Measurements from ENCODE around the gene CEMIP.

The CEMIP gene

GRCh38 chr15:80744415-80744814 lies 34.8 kb upstream of the CEMIP start:
- Histone ChIP-seq H3K27ac (ENCODE audit: low read length) (no peak overlapping the region), H3K36me3 (ENCODE audit: control insufficient read depth in 1 of 2, insufficient read depth in 2 of 2, low read length in 2 of 2) (peaks cover 0 to 2% of the 10 kb centered on the region in 2 donors), H3K27me3 (ENCODE audit: low read depth, low read length) (no peaks in the 10 kb centered on the region), H3K4me3 (ENCODE audit: low read depth in 1 of 2, low read length in 2 of 2) (no peak overlapping the region), H3K4me1 (ENCODE audit: control insufficient read depth in 1 of 2, insufficient read depth in 2 of 2, low read length in 2 of 2) (peaks cover 0 to 4% of the 10 kb centered on the region in 2 donors), H3K9me3 (ENCODE audit: control insufficient read depth in 1 of 2, low read length in 2 of 2) (no peaks in the 10 kb centered on the region)

GRCh38 chr15:80744826-80745225 lies 34.3 kb upstream of the CEMIP start:
- H3K4me1 ChIP-seq (ENCODE audit: control insufficient read depth in 1 of 2, insufficient read depth in 2 of 2, low read length in 2 of 2), result peaks cover 0 to 4% of the 10 kb centered on the region in 2 donors
- H3K27me3 ChIP-seq (ENCODE audit: low read depth, low read length), result no peaks in the 10 kb centered on the region
- no peak overlapping the region for H3K4me3 ChIP-seq (ENCODE audit: low read depth in 1 of 2, low read length in 2 of 2)
- no peak overlapping the region for H3K27ac ChIP-seq (ENCODE audit: low read length)
- H3K9me3 ChIP-seq (ENCODE audit: control insufficient read depth in 1 of 2, low read length in 2 of 2), result no peaks in the 10 kb centered on the region
- H3K36me3 ChIP-seq (ENCODE audit: control insufficient read depth in 1 of 2, insufficient read depth in 2 of 2, low read length in 2 of 2), result peaks cover 0 to 5% of the 10 kb centered on the region in 2 donors

- peaks cover 0 to 4% of the 10 kb centered on the region in 2 donors for H3K4me1 ChIP-seq (ENCODE audit: control insufficient read depth in 1 of 2, insufficient read depth in 2 of 2, low read length in 2 of 2)
- H3K9me3 ChIP-seq (ENCODE audit: control insufficient read depth in 1 of 2, low read length in 2 of 2), result no peaks in the 10 kb centered on the region
- H3K36me3 ChIP-seq (ENCODE audit: control insufficient read depth in 1 of 2, insufficient read depth in 2 of 2, low read length in 2 of 2), result peaks cover 0 to 10% of the 10 kb centered on the region in 2 donors
- H3K27ac ChIP-seq (ENCODE audit: low read length), result no peak overlapping the region
- H3K27me3 ChIP-seq (ENCODE audit: low read depth, low read length), result no peaks in the 10 kb centered on the region
- H3K4me3 ChIP-seq (ENCODE audit: low read depth in 1 of 2, low read length in 2 of 2), result no peak overlapping the region
Measured at GRCh38 chr15:80745888-80746287, 33.3 kb upstream of the CEMIP start.

GRCh38 chr15:80747317-80748053 lies 31.7 kb upstream of the CEMIP start:
- Histone ChIP-seq H3K9me3 (ENCODE audit: control insufficient read depth in 1 of 2, low read length in 2 of 2) (no peaks in the 10 kb centered on the region), H3K4me1 (ENCODE audit: control insufficient read depth in 1 of 2, insufficient read depth in 2 of 2, low read length in 2 of 2) (peaks cover 0 to 4% of the 10 kb centered on the region in 2 donors), H3K27me3 (ENCODE audit: low read depth, low read length) (no peaks in the 10 kb centered on the region), H3K27ac (ENCODE audit: low read length) (no peak overlapping the region), H3K36me3 (ENCODE audit: control insufficient read depth in 1 of 2, insufficient read depth in 2 of 2, low read length in 2 of 2) (peaks cover 0 to 10% of the 10 kb centered on the region in 2 donors), H3K4me3 (ENCODE audit: low read depth in 1 of 2, low read length in 2 of 2) (no peak overlapping the region)

- H3K9me3 ChIP-seq (ENCODE audit: control insufficient read depth in 1 of 2, low read length in 2 of 2), result no peaks in the 10 kb centered on the region
- no peak overlapping the region for H3K27ac ChIP-seq (ENCODE audit: low read length)
- H3K36me3 ChIP-seq (ENCODE audit: control insufficient read depth in 1 of 2, insufficient read depth in 2 of 2, low read length in 2 of 2), result peaks cover 3 to 16% of the 10 kb centered on the region in 2 donors
- no peaks in the 10 kb centered on the region for H3K4me1 ChIP-seq (ENCODE audit: control insufficient read depth in 1 of 2, insufficient read depth in 2 of 2, low read length in 2 of 2)
- no peak overlapping the region for H3K4me3 ChIP-seq (ENCODE audit: low read depth in 1 of 2, low read length in 2 of 2)
- H3K27me3 ChIP-seq (ENCODE audit: low read depth, low read length), result no peaks in the 10 kb centered on the region
Measured at GRCh38 chr15:80749589-80749988, 29.6 kb upstream of the CEMIP start.

GRCh38 chr15:80750575-80750974 lies 28.6 kb upstream of the CEMIP start:
- no peak overlapping the region for H3K27ac ChIP-seq (ENCODE audit: low read length)
- H3K27me3 ChIP-seq (ENCODE audit: low read depth, low read length), result no peaks in the 10 kb centered on the region
- H3K4me3 ChIP-seq (ENCODE audit: low read depth in 1 of 2, low read length in 2 of 2), result no peak overlapping the region
- H3K4me1 ChIP-seq (ENCODE audit: control insufficient read depth in 1 of 2, insufficient read depth in 2 of 2, low read length in 2 of 2), result no peaks in the 10 kb centered on the region
- H3K36me3 ChIP-seq (ENCODE audit: control insufficient read depth in 1 of 2, insufficient read depth in 2 of 2, low read length in 2 of 2), result peaks cover 5 to 16% of the 10 kb centered on the region in 2 donors
- H3K9me3 ChIP-seq (ENCODE audit: control insufficient read depth in 1 of 2, low read length in 2 of 2), result no peaks in the 10 kb centered on the region

- Histone ChIP-seq H3K4me1 (ENCODE audit: control insufficient read depth in 1 of 2, insufficient read depth in 2 of 2, low read length in 2 of 2) (no peaks in the 10 kb centered on the region), H3K27me3 (ENCODE audit: low read depth, low read length) (no peaks in the 10 kb centered on the region), H3K27ac (ENCODE audit: low read length) (no peak overlapping the region), H3K9me3 (ENCODE audit: control insufficient read depth in 1 of 2, low read length in 2 of 2) (no peaks in the 10 kb centered on the region), H3K36me3 (ENCODE audit: control insufficient read depth in 1 of 2, insufficient read depth in 2 of 2, low read length in 2 of 2) (peaks cover 5 to 16% of the 10 kb centered on the region in 2 donors), H3K4me3 (ENCODE audit: low read depth in 1 of 2, low read length in 2 of 2) (no peak overlapping the region)
Measured at GRCh38 chr15:80752204-80752603, 27.0 kb upstream of the CEMIP start.

- no peak overlapping the region for H3K4me3 ChIP-seq (ENCODE audit: low read depth in 1 of 2, low read length in 2 of 2)
- no peaks in the 10 kb centered on the region for H3K4me1 ChIP-seq (ENCODE audit: control insufficient read depth in 1 of 2, insufficient read depth in 2 of 2, low read length in 2 of 2)
- peaks cover 5 to 16% of the 10 kb centered on the region in 2 donors for H3K36me3 ChIP-seq (ENCODE audit: control insufficient read depth in 1 of 2, insufficient read depth in 2 of 2, low read length in 2 of 2)
- H3K9me3 ChIP-seq (ENCODE audit: control insufficient read depth in 1 of 2, low read length in 2 of 2), result no peaks in the 10 kb centered on the region
- H3K27me3 ChIP-seq (ENCODE audit: low read depth, low read length), result no peaks in the 10 kb centered on the region
- no peak overlapping the region for H3K27ac ChIP-seq (ENCODE audit: low read length)
Measured at GRCh38 chr15:80753161-80753560, 26.0 kb upstream of the CEMIP start.

- H3K36me3 ChIP-seq (ENCODE audit: control insufficient read depth in 1 of 2, insufficient read depth in 2 of 2, low read length in 2 of 2), result peaks cover 5 to 16% of the 10 kb centered on the region in 2 donors
- no peak overlapping the region for H3K4me3 ChIP-seq (ENCODE audit: low read depth in 1 of 2, low read length in 2 of 2)
- no peak overlapping the region for H3K27ac ChIP-seq (ENCODE audit: low read length)
- H3K9me3 ChIP-seq (ENCODE audit: control insufficient read depth in 1 of 2, low read length in 2 of 2), result no peaks in the 10 kb centered on the region
- no peaks in the 10 kb centered on the region for H3K4me1 ChIP-seq (ENCODE audit: control insufficient read depth in 1 of 2, insufficient read depth in 2 of 2, low read length in 2 of 2)
- H3K27me3 ChIP-seq (ENCODE audit: low read depth, low read length), result no peaks in the 10 kb centered on the region
Measured at GRCh38 chr15:80754014-80754413, 25.2 kb upstream of the CEMIP start.

GRCh38 chr15:80755885-80756284 lies 23.3 kb upstream of the CEMIP start:
- Histone ChIP-seq H3K4me3 (ENCODE audit: low read depth in 1 of 2, low read length in 2 of 2) (no peak overlapping the region), H3K36me3 (ENCODE audit: control insufficient read depth in 1 of 2, insufficient read depth in 2 of 2, low read length in 2 of 2) (peaks cover 5 to 6% of the 10 kb centered on the region in 2 donors), H3K27ac (ENCODE audit: low read length) (no peak overlapping the region), H3K27me3 (ENCODE audit: low read depth, low read length) (no peaks in the 10 kb centered on the region), H3K4me1 (ENCODE audit: control insufficient read depth in 1 of 2, insufficient read depth in 2 of 2, low read length in 2 of 2) (no peaks in the 10 kb centered on the region), H3K9me3 (ENCODE audit: control insufficient read depth in 1 of 2, low read length in 2 of 2) (no peaks in the 10 kb centered on the region)

GRCh38 chr15:80758130-80758745 lies 20.9 kb upstream of the CEMIP start:
- no peaks in the 10 kb centered on the region for H3K4me1 ChIP-seq (ENCODE audit: control insufficient read depth in 1 of 2, insufficient read depth in 2 of 2, low read length in 2 of 2)
- H3K9me3 ChIP-seq (ENCODE audit: control insufficient read depth in 1 of 2, low read length in 2 of 2), result no peaks in the 10 kb centered on the region

More at GRCh38 chr15:80758130-80758745, 20.9 kb upstream of the CEMIP start:
- no peak overlapping the region for H3K27ac ChIP-seq (ENCODE audit: low read length)
- H3K4me3 ChIP-seq (ENCODE audit: low read depth in 1 of 2, low read length in 2 of 2), result no peak overlapping the region
- H3K36me3 ChIP-seq (ENCODE audit: control insufficient read depth in 1 of 2, insufficient read depth in 2 of 2, low read length in 2 of 2), result peaks cover 5 to 6% of the 10 kb centered on the region in 2 donors
- H3K27me3 ChIP-seq (ENCODE audit: low read depth, low read length), result no peaks in the 10 kb centered on the region
